GM21381 (cell line): ENCODE results near the gene DDX23.
"Not testable (repeated sequence)": the region's sequence is repeated elsewhere in the genome, so short reads cannot be mapped to it uniquely, and the experiment has no call there.

Experiments used
- ATAC-seq: cut with Tn5 transposase; IDR thresholded peaks from one replicate; pipeline ENCODE4 v1.9.1; 2021; ENCODE audit warnings: mild to moderate bottlenecking, moderate library complexity; ENCODE audit not compliant: unreplicated experiment

Gene DDX23

GRCh38 chr12:48863291-48863690, 11.3 kb upstream of the DDX23 start:
- ATAC-seq = no peak

DNA sequence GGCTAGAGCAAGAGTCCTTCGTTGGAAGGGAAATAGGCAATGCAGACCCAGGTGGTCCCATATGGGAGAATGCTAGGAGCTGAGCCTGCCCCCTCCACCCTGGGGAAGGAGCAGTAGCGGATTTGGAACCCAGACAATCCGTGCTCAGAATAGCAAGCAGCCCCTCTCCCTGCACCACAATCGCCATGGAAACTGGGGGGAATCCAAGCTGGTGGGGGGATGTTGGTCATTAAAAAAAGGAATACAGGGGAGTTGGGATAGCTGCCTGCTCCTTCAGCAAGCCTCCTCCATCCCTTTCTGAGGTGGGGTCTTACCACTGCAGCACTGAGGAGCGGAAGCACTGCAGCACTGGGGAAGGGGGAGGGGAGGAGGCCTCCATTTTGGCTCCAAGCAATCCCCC, 10.8 kb upstream of the DDX23 start:
- no peak for ATAC-seq

GRCh38 chr12:48861111-48861510, 9.1 kb upstream of the DDX23 start:
- ATAC-seq = no peak

DNA sequence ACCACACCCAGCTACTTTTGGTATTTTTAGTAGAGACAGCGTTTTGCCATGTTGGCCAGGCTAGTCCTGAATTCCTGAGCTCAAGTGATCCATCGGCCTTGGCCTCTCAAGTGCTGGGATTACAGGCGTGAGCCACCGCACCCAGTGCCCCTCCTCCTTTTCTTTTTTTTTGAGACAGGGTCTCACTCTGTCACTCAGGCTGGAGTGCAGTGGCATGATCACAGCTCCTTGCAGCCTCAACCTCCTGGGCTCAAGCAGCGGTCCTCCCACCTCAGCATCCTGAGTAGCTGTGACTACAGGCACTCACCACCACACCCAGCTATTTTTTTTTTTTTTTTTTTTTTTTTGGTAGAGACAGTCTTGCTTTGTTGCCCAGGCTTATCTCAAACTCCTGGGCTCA, 8.3 kb upstream of the DDX23 start:
- ATAC-seq = not testable (repeated sequence)

- ATAC-seq = no peak
These were observed 7.6 kb upstream of the DDX23 start for GRCh38 chr12:48859607-48860006.

DNA sequence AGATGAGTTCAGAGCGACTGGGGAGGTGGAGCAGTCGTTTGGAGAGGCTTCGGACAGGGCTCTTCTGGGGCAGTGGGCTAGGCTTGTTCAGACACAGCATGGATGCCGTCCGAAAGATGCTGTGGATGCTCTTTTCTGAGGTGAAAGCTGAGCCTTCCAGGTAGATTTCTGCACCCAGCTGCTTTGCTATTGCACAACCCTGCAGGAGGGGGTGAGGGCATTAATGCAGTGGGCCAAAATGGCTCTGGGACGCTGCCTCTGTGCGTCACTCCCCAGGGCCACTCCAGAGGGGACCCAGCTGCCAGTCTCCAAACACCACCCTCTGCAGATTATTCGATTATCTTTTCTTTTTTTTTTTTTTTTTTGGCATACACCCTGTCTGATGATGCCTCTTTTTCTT, 6.1 kb upstream of the DDX23 start:
- ATAC-seq = no peak

- ATAC-seq = no peak
These were observed 5.5 kb upstream of the DDX23 start for GRCh38 chr12:48857278-48857994.

DNA sequence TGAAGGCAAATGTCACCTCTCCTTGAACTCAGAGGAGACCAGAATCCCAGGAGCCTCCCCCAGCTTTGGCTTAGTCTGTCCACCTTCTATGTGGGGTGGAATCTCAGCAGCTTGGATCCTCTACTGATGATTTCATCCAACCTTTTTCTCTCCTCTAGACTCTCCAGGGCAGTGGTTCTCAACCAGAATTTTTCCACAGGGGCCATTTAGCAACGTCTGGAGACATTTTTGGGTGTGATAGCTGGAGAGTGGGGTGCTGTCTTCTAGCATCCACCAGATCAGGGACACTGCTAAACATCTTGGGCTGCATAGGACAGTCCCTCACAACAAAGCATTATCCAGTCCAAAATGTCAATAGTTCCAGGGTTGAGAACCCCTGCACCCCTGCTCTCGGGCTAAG, 4.4 kb upstream of the DDX23 start:
- no peak for ATAC-seq

- ATAC-seq = not testable (repeated sequence)
These were observed 3.0 kb upstream of the DDX23 start for GRCh38 chr12:48854932-48855331.

- ATAC-seq = no peak
These were observed 2.5 kb upstream of the DDX23 start for GRCh38 chr12:48854488-48854887.

- ATAC-seq = no peak
These were observed 1.0 kb upstream of the DDX23 start for GRCh38 chr12:48852734-48853688.

DNA sequence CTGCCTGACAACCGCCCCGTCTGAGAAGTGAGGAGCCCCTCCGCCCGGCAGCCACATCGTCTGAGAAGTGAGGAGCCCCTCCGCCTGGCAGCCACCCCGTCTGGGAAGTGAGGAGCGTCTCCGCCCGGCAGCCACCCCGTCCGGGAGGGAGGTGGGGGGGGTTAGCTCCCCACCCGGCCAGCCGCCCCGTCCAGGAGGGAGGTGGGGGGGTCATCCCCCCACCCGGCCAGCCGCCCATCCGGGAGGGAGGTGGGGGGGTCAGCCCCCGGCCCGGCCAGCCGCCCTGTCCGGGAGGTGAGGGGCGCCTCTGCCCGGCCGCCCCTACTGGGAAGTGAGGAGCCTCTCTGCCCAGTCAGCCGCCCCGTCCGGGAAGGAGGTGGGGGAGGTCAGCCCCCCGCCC, 9.9 kb downstream of the DDX23 start:
- not testable (repeated sequence) for ATAC-seq

DNA sequence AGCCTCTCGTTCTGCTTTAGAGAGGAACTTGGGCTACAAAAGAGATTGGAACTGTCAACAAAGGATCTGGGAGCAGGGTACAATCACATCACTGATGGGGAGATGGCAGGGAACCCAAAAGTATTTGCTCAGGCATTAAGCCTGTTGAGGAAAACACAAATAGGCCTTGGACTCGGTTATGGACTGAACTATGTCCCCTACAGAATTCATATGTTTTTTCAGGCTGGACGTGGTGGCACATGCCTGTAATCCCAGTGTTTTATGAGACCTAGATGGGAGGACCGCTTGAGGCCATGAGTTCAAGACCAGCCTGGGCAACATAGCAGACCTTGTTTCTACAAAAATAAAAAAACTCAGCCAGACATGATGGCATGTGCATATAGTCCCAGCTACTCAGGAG, 13.9 kb downstream of the DDX23 start:
- no peak for ATAC-seq

GRCh38 chr12:48832321-48833060, 19.5 kb downstream of the DDX23 start:
- ATAC-seq = no peak

- no peak for ATAC-seq
These were observed 20.7 kb downstream of the DDX23 start for GRCh38 chr12:48831257-48831656.

GRCh38 chr12:48828841-48829575, 23.0 kb downstream of the DDX23 start:
- ATAC-seq = no peak

DNA sequence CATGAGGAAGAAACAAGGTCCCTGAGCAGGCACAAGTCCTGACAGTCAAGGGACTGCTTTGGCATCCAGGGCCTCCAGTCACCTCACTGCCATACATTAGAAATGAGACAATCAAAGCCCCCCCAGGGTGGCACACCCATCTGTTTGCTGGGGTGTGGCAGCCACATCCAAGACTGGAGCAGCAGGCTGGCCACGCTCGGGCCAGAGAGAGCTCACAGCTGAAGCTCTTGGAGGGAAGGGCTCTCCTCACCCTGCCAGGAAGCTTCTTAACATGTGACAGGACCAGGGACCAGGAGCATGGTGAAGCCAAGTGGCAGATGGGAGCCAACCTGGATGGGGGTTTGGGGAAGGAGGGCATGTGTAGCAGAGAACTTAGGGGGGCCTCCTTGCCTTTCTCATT, 23.7 kb downstream of the DDX23 start:
- ATAC-seq = no peak

GRCh38 chr12:48827513-48828096, 24.4 kb downstream of the DDX23 start:
- no peak for ATAC-seq

- ATAC-seq = no peak
These were observed 24.9 kb downstream of the DDX23 start for GRCh38 chr12:48827026-48827425.

DNA sequence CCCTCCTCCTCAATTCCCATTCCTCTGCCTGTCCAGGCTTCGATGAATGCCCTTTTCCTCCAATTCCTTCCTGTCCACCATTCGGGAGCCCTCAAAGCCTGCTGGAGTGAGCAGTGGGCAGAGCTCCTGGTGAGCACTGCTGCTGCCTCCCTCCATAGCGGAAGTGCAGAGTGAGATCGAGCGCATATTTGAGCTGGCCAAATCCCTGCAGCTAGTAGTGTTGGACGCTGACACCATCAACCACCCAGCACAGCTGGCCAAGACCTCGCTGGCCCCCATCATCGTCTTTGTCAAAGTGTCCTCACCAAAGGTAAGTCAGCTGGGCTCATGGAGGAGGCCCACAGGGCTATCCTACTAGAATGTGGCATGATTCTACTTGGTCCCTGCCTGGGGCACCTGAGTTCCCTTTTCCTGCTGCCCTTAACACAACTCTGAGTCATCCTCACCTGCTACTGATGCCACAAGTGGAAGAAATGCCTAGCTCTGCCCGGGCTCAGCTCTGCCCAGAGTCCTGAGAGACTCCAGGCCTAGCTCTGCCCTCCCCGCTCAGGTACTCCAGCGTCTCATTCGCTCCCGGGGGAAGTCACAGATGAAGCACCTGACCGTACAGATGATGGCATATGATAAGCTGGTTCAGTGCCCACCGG, 25.6 kb downstream of the DDX23 start:
- ATAC-seq = no peak
